Vagina (tissue), 2 donors: ENCODE data around the gene PARK7. TPM values are rescaled to one million over a fixed set of nuclear protein-coding genes. Genes with fewer than 3 reads are reported as not detected.
"Not testable (repeated sequence)": the region's sequence is repeated elsewhere in the genome, so short reads cannot be mapped to it uniquely, and the experiment has no call there.

ENCODE experiments used
- DNase-seq, 2 donors: peaks; one replicate each; pipeline ENCODE4 v3.0.0-alpha.2; 2017; ENCODE audit errors: extremely low spot score in 2 of 2
- H3K27ac ChIP-seq: fragments of 200-600 bp; sonication (generic); one replicate; pipeline ENCODE4 v1.5.1; 2019
- H3K27me3 ChIP-seq: fragments of 200-600 bp; sonication (generic); one replicate; pipeline ENCODE4 v1.5.1; 2019
- H3K36me3 ChIP-seq, 2 donors: fragments of 200-600 bp; sonication (generic); one replicate each; pipeline ENCODE4 v1.5.1; 2017 to 2019
- H3K4me1 ChIP-seq: fragments of 200-600 bp; sonication (generic); one replicate; pipeline ENCODE4 v1.5.1; 2019
- H3K4me3 ChIP-seq, 2 donors: fragments of 200-600 bp; sonication (generic); 1 replicate in 1 of 2; 2 replicates in 1 of 2; pipeline ENCODE4 v1.5.1; 2016 to 2019
- H3K9me3 ChIP-seq: fragments of 200-600 bp; sonication (generic); one replicate; pipeline ENCODE4 v1.5.1; 2019
- POLR2A ChIP-seq, 2 donors: fragments of 450-650 bp; IDR thresholded peaks; one replicate each; pipeline ENCODE4 v1.6.1; 2017; ENCODE audit warnings: antibody characterized with exemption in 2 of 2, mild to moderate bottlenecking in 2 of 2, moderate library complexity in 2 of 2
- POLR2AphosphoS5 ChIP-seq, 2 donors: sonication (generic); formaldehyde crosslinking; IDR thresholded peaks; one replicate each; pipeline ENCODE4 v1.9.0; 2017; ENCODE audit warnings: antibody characterized with exemption in 2 of 2, mild to moderate bottlenecking in 2 of 2, low read depth in 1 of 2; ENCODE audit not compliant: insufficient read depth in 1 of 2
- intact Hi-C: fragments of 100-400 bp; cut with DNase I; formaldehyde crosslinking; loops from one replicate; pipeline ENCODE4 v1.15.1; 2023
- total RNA-seq: library from RNA; depleted of rRNA; stranded (reverse); fragments of >200 nt; gene quantifications from one replicate; pipeline ENCODE4 v1.2.3, GENCODE V29; 2016
- TF ChIP-seq, protein P1 (sequence below), 3 experiments: fragments of 450-650 bp in 2 of 3; fragments of 200-600 bp in 1 of 3; sonication (generic) in 1 of 3; IDR thresholded peaks; one replicate each; pipeline ENCODE4 v1.5.1; 2017 to 2019; ENCODE audit warnings: antibody characterized with exemption in 3 of 3, mild to moderate bottlenecking in 2 of 3, moderate library complexity in 2 of 3

Gene PARK7
- total RNA-seq, 1 donor from 2014 or later: 119 TPM

DNA sequence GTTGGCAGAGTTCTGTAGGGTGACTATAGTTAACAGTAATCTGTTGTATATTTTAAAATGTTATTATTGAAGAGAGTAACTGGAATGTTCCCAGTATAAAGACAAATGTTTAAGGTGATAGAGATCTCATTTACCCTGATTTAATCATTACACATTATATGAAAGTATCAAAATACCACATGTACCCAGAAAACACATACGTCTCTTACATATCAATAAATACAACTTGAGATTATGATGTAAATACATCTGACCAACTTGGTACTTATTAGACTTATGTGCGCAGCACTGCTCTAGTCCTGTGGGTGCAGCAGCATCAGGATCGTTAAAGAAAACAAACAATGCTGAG, 670 bp upstream of the PARK7 start:
- Histone ChIP-seq H3K9me3 (no peaks in the 10 kb centered on the region), H3K27me3 (no peaks in the 10 kb centered on the region), H3K36me3 (peaks cover 0 to 18% of the 10 kb centered on the region in 2 donors), H3K4me3 (peak overlapping the region; percentile 66 to 91), H3K4me1 (peaks cover 22% of the 10 kb centered on the region), H3K27ac (peak overlapping the region; percentile 89)
- intact Hi-C loops: no loop called here
- no peak for TF ChIP-seq POLR2A (IDR thresholded peaks at IDR 0.05)
- no peak for TF ChIP-seq POLR2AphosphoS5 (IDR thresholded peaks at IDR 0.05; ENCODE audit: insufficient read depth in 1 of 2, low read depth in 1 of 2)
- TF ChIP-seq, protein P1, sequence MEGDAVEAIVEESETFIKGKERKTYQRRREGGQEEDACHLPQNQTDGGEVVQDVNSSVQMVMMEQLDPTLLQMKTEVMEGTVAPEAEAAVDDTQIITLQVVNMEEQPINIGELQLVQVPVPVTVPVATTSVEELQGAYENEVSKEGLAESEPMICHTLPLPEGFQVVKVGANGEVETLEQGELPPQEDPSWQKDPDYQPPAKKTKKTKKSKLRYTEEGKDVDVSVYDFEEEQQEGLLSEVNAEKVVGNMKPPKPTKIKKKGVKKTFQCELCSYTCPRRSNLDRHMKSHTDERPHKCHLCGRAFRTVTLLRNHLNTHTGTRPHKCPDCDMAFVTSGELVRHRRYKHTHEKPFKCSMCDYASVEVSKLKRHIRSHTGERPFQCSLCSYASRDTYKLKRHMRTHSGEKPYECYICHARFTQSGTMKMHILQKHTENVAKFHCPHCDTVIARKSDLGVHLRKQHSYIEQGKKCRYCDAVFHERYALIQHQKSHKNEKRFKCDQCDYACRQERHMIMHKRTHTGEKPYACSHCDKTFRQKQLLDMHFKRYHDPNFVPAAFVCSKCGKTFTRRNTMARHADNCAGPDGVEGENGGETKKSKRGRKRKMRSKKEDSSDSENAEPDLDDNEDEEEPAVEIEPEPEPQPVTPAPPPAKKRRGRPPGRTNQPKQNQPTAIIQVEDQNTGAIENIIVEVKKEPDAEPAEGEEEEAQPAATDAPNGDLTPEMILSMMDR (IDR thresholded peaks at IDR 0.05): no peak
- no peak for DNase-seq

DNA sequence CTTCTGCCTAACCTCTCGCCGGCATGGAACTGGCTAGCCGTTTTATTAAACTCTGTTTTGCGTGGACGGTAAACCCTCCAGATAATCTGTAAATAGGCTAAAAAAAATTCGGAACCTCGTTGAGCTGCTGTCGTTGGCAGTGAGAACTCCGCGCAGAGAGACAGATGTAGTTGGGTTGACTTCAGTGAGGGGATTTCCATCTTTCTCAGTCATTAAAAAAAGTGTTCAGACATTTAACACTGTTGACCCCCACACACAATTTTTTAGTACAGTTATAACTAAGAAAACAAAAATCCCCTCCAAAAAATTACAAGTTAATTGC, 464 bp downstream of the PARK7 start:
- H3K4me1 ChIP-seq: peaks cover 33% of the 10 kb centered on the region
- intact Hi-C loops: no loop called here

DNA sequence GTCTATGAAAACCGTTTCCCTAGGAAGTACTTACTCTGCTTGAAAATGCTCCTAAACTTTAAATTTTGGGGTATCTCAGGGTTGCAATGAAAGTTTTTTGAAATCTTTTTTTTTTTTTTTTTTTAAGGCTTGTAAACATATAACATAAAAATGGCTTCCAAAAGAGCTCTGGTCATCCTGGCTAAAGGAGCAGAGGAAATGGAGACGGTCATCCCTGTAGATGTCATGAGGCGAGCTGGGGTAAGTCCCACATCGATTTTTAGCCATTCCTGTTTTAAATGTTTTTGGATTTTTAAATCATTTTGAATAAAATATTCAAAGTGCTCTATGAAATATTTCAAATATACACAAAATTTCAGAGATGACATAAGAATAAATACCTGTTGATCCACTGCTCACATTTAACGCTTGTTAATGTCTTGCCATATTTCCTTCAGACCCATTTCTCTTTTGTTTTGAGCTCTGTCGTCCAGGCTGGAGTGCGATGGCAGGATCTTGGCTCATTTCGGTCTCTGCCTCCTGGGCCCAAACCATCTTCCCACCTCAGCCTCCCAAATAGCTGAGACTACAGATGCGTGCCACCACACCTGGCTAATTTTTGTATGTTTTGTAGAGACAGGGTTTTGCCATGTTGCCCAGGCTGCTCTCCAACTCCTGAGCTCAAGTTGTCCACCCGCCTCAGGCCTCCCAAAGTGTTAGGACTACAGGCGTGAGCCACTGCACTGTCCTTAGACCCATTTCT, 1.3 kb downstream of the PARK7 start:
- Histone ChIP-seq H3K4me3 (peak overlapping the region; percentile 66 to 91), H3K27ac (no peak overlapping the region), H3K9me3 (no peaks in the 10 kb centered on the region), H3K27me3 (no peaks in the 10 kb centered on the region), H3K36me3 (peaks cover 0 to 28% of the 10 kb centered on the region in 2 donors), H3K4me1 (peaks cover 35% of the 10 kb centered on the region)
- intact Hi-C loops: no loop called here
- TF ChIP-seq, protein P1 (IDR thresholded peaks at IDR 0.05): no peak
- TF ChIP-seq POLR2A (IDR thresholded peaks at IDR 0.05): no peak
- no peak for TF ChIP-seq POLR2AphosphoS5 (IDR thresholded peaks at IDR 0.05; ENCODE audit: insufficient read depth in 1 of 2, low read depth in 1 of 2)
- DNase-seq: no peak

More for the DNA sequence above, 464 bp downstream of the PARK7 start:
- TF ChIP-seq POLR2A (IDR thresholded peaks at IDR 0.05) (no peak), POLR2AphosphoS5 (IDR thresholded peaks at IDR 0.05; ENCODE audit: insufficient read depth in 1 of 2, low read depth in 1 of 2) (no peak)
- TF ChIP-seq, protein P1 (IDR thresholded peaks at IDR 0.05): no peak
- Histone ChIP-seq H3K9me3 (no peaks in the 10 kb centered on the region), H3K36me3 (peaks cover 0 to 21% of the 10 kb centered on the region in 2 donors), H3K27me3 (no peaks in the 10 kb centered on the region), H3K27ac (peak overlapping the region; percentile 89), H3K4me3 (peak overlapping the region; percentile 66 to 91)
- no peak for DNase-seq

DNA sequence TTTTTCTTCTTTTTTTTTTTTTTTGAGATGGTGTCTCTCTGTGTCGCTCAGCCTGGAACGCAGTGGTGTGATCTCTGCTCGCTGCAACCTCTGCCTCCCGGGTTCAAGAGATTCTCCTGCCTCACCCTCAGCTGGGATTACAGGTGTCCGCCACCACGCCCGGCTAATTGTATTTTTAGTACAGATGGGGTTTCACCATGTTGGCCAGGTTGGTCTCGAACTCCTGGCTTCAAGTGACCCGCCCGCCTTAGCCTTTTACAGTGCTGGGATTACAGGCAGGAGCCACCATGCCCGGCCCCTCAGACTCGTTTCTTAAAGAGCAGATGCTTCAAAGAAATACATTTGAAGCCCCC, 1.8 kb downstream of the PARK7 start:
- intact Hi-C loops: not testable (repeated sequence)
- H3K4me1 ChIP-seq: peaks cover 35% of the 10 kb centered on the region
- H3K36me3 ChIP-seq: peaks cover 0 to 28% of the 10 kb centered on the region in 2 donors

DNA sequence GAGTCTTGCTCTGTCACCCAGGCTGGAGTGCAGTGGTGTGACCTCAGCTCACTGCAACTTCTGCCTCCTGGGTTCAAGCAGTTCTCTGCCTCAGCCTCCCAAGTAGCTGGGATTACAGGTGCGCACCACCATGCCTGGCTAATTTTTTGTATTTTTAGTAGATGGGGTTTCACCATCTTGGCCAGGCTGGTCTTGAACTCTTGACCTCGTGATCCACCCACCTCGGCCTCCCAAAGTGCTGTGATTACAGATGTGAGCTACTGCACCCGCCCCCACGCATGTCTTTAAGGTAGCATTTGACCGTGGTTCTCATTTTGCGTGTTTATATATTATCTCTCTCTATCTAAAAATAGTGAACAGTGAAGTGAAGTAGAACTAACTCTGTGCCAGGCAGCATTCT, 2.3 kb downstream of the PARK7 start:
- H3K9me3 ChIP-seq, intact Hi-C loops, H3K4me3 ChIP-seq, H3K27ac ChIP-seq, H3K27me3 ChIP-seq, DNase-seq: not testable (repeated sequence)
- H3K36me3 ChIP-seq: peaks cover 0 to 28% of the 10 kb centered on the region in 2 donors
- H3K4me1 ChIP-seq: peaks cover 35% of the 10 kb centered on the region

More for the DNA sequence above, 1.8 kb downstream of the PARK7 start:
- H3K4me3 ChIP-seq, H3K27ac ChIP-seq, DNase-seq, H3K27me3 ChIP-seq, H3K9me3 ChIP-seq: not testable (repeated sequence)

DNA sequence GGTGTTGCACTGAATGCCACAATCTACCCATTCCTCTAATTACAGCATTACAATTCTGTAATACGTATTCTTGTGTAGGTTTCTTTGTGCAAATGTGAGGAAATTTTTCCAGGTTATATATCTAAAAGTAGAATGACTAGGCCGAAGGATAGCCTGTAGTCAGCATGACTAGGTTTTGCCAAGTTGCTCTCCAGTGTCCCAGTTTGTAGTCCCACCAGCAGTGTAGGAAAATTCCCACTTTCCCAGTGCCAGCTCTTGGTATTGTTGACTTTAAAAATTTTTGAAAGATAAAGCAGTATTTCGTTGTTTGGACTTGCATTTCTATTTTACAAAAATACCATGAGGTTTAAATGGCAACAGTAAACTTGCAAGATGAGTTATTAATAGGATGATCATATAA, 3.0 kb downstream of the PARK7 start:
- H3K27ac ChIP-seq: no peak overlapping the region

More for the DNA sequence above, 3.0 kb downstream of the PARK7 start:
- TF ChIP-seq POLR2AphosphoS5 (IDR thresholded peaks at IDR 0.05; ENCODE audit: insufficient read depth in 1 of 2, low read depth in 1 of 2): no peak
- TF ChIP-seq, protein P1 (IDR thresholded peaks at IDR 0.05): no peak
- TF ChIP-seq POLR2A (IDR thresholded peaks at IDR 0.05): no peak
- Histone ChIP-seq H3K4me1 (peaks cover 35% of the 10 kb centered on the region), H3K36me3 (peaks cover 0 to 30% of the 10 kb centered on the region in 2 donors), H3K4me3 (no peak overlapping the region), H3K27me3 (no peaks in the 10 kb centered on the region), H3K9me3 (no peaks in the 10 kb centered on the region)
- no peak for DNase-seq
- intact Hi-C loops: no loop called here
